ENCODE results near the gene PCYT1A.
"Not testable (repeated sequence)": the region's sequence is repeated elsewhere in the genome, so short reads cannot be mapped to it uniquely, and the experiment has no call there.

Gene PCYT1A

GRCh38 chr3:196287090-196287439 is 461 bp downstream of the PCYT1A start:
- peak; percentile 16 for DNase-seq (ENCODE audit: low read depth)

GRCh38 chr3:196284396-196284795 is 3.1 kb downstream of the PCYT1A start:
- DNase-seq (ENCODE audit: low read depth), result no peak

GRCh38 chr3:196281962-196282361 is 5.6 kb downstream of the PCYT1A start:
- DNase-seq (ENCODE audit: low read depth), result no peak

- no peak for DNase-seq (ENCODE audit: low read depth)
These were observed 6.7 kb downstream of the PCYT1A start for GRCh38 chr3:196280689-196281440.

- DNase-seq (ENCODE audit: low read depth), result no peak
These were observed 12.4 kb downstream of the PCYT1A start for GRCh38 chr3:196275126-196275525.

GRCh38 chr3:196274585-196274984 is 12.9 kb downstream of the PCYT1A start:
- DNase-seq (ENCODE audit: low read depth), result peak; percentile 35

- DNase-seq (ENCODE audit: low read depth), result no peak
These were observed 13.9 kb downstream of the PCYT1A start for GRCh38 chr3:196273655-196274054.

GRCh38 chr3:196272826-196273225 is 14.7 kb downstream of the PCYT1A start:
- DNase-seq (ENCODE audit: low read depth), result no peak

- no peak for DNase-seq (ENCODE audit: low read depth)
These were observed 17.0 kb downstream of the PCYT1A start for GRCh38 chr3:196270499-196270898.

- DNase-seq (ENCODE audit: low read depth), result no peak
These were observed 19.0 kb downstream of the PCYT1A start for GRCh38 chr3:196268284-196269163.

GRCh38 chr3:196263819-196264218 is 23.7 kb downstream of the PCYT1A start:
- DNase-seq (ENCODE audit: low read depth), result no peak

GRCh38 chr3:196260784-196261183 is 26.7 kb downstream of the PCYT1A start:
- no peak for DNase-seq (ENCODE audit: low read depth)

- no peak for DNase-seq (ENCODE audit: low read depth)
These were observed 31.8 kb downstream of the PCYT1A start for GRCh38 chr3:196255776-196256175.

GRCh38 chr3:196254376-196255283 is 32.9 kb downstream of the PCYT1A start:
- no peak for DNase-seq (ENCODE audit: low read depth)

- no peak for DNase-seq (ENCODE audit: low read depth)
These were observed 35.6 kb downstream of the PCYT1A start for GRCh38 chr3:196251918-196252317.

- DNase-seq (ENCODE audit: low read depth), result peak; percentile 8
These were observed 40.8 kb downstream of the PCYT1A start for GRCh38 chr3:196246612-196247308.

- not testable (repeated sequence) for DNase-seq (ENCODE audit: low read depth)
These were observed 43.4 kb downstream of the PCYT1A start for GRCh38 chr3:196244166-196244565.

GRCh38 chr3:196241704-196242103 is 45.8 kb downstream of the PCYT1A start:
- DNase-seq (ENCODE audit: low read depth), result no peak

GRCh38 chr3:196240424-196240823 is 47.1 kb downstream of the PCYT1A start:
- no peak for DNase-seq (ENCODE audit: low read depth)

- no peak for DNase-seq (ENCODE audit: low read depth)
These were observed 48.6 kb downstream of the PCYT1A start for GRCh38 chr3:196238612-196239560.

All from activated T-helper 9 cell treated with anti-CD3 and anti-CD28 coated beads, Interleukin-2, amount 50 U/mL, for 16 hours (primary cell).